Measurements from ENCODE around the gene FTH1.

The FTH1 gene

GRCh38 chr11:61919705-61920631, 47.5 kb downstream of the FTH1 start:
- no peak for DNase-seq (ENCODE audit: low read depth)
- no peak for TF ChIP-seq CTCF (IDR thresholded peaks at IDR 0.05; ENCODE audit: control insufficient read depth, extremely low read depth, insufficient read depth)
- no peak overlapping the region for H3K4me3 ChIP-seq (ENCODE audit: low read depth, low read length)

- no peak for DNase-seq (ENCODE audit: low read depth)
- no peak overlapping the region for H3K4me3 ChIP-seq (ENCODE audit: low read depth, low read length)
- no peak for TF ChIP-seq CTCF (IDR thresholded peaks at IDR 0.05; ENCODE audit: control insufficient read depth, extremely low read depth, insufficient read depth)
These were observed 48.3 kb downstream of the FTH1 start for GRCh38 chr11:61918938-61919704.

GRCh38 chr11:61918251-61918937, 49.0 kb downstream of the FTH1 start:
- TF ChIP-seq CTCF (IDR thresholded peaks at IDR 0.05; ENCODE audit: control insufficient read depth, extremely low read depth, insufficient read depth) = no peak
- DNase-seq (ENCODE audit: low read depth) = no peak
- no peak overlapping the region for H3K4me3 ChIP-seq (ENCODE audit: low read depth, low read length)

- peak within 1 kb of the TSS; percentile 56 for H3K4me3 ChIP-seq (ENCODE audit: low read depth, low read length)
- no peak for TF ChIP-seq CTCF (IDR thresholded peaks at IDR 0.05; ENCODE audit: control insufficient read depth, extremely low read depth, insufficient read depth)
- no peak for DNase-seq (ENCODE audit: low read depth)
These were observed 49.9 kb downstream of the FTH1 start, which contains the start of gene RAB3IL1 for GRCh38 chr11:61917334-61918109. Gene RAB3IL1 (minus strand): TSS chr11:61917566. CDS start chr11:61917367, 199 bp downstream.

GRCh38 chr11:61916737-61917333, 50.6 kb downstream of the FTH1 start:
- H3K4me3 ChIP-seq (ENCODE audit: low read depth, low read length) = peak overlapping the region; percentile 56
- TF ChIP-seq CTCF (IDR thresholded peaks at IDR 0.05; ENCODE audit: control insufficient read depth, extremely low read depth, insufficient read depth) = no peak
- DNase-seq (ENCODE audit: low read depth) = no peak
